ENCODE measurements around the gene EHD1. TPM values are rescaled to one million over a fixed set of nuclear protein-coding genes. Genes with fewer than 3 reads are reported as not detected.

EHD1 gene
- total RNA-seq, 1 donor from 2014 or later, result 357 TPM

DNA sequence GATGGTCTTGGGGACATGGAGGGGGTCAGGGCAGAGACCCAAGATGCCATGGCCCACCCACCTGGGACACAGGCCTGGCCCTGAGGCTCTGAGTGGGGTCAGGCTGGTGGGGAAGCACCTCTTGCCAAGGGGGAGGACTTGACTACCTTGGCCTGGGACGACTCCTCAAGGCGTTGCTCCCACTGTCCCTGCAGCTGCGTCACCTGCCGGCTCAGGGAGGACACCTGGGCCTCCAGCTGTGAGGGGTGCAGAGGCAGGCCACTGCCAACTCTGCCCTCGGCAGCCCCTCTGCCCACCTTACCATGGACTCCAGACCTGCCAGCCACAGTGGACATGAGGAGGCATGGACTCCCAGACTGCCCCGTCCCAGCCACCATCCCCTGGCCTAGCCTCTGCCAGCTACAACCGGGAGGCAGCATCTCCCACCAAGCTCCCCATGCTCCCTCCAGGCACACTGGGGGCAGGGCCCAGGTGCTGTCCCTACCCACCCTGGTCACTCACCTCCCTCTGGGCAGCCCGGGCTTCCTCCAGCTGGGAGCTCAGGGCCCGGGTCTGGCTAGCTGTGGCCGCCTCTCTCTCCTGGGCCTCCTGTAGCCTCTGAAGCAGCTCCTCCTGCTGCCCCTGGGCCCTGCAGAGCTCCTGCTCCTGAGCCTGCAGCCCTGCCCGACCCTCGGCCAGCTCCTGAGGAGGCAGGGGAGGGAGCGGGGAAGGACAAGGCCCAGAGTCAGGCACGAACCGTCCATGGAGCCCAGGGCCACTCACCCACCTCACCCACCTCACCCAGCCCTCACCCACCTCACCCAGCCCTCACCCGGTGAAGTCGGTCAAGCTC lies 42.6 kb downstream of the EHD1 start:
- no peak for ATAC-seq (ENCODE audit: low read depth)
- Mint-ChIP-seq H3K4me3 (no peak overlapping the region), H3K4me1 (no peaks in the 10 kb centered on the region), H3K9me3 (no peaks in the 10 kb centered on the region), H3K27me3 (no peaks in the 10 kb centered on the region), H3K36me3 (ENCODE audit: low read depth) (peaks cover 14% of the 10 kb centered on the region), H3K27ac (no peak overlapping the region)
- CTCF ChIA-PET, result no interaction called here
- POLR2A ChIA-PET, result interaction anchor here (0.6 kb wide), 1 partner anchor 494 kb away, joined by 13 read pairs; no protein-coding TSS in a partner anchor
- DNase-seq, result no peak
- intact Hi-C loops (cut with micrococcal nuclease), result no loop called here
- TF ChIP-seq CTCF (IDR thresholded peaks at IDR 0.05), result no peak

DNA sequence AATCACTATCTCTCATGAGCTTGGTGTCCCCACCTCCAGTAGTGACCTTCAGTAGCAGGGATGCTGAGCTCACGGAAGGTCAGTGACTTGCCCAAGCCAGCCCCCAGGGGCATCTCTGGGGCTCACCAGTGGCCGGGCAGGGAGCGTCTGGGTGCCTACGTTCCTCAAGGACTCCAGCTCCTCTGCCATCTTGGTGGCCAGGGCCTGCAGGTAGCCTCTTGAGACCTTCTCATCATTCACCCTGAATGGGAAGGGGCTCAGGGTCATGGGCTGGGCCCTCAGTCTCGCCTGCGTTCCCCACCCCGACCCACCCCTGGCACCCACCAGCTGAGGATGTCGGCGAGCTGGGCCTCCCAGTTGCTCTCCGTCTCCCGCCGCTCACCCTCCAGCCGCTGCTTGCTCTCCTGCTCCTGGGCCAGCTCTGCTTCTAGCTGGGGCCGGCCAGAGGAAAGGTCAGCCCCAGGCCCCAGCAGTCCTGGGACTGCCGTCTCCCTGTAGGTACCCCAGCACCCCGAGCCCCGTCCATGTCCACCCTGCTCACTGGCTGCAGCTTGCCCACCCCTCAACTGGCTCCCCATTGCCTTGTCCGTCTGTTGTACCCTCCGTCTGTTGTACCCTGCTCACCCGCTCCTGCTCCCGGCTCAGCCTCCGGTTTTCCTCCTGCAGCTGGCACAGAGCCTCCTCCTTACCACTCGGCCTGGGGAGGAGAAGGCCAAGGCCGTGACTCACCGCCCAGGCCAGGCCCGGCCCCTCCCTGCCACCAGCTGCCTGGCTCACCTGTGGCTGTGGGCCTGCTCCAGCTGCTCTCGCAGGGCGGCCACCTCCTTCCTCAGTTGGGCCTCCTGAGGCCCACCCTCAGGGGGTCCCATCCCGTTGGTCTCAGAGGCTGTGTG lies 43.5 kb downstream of the EHD1 start:
- CTCF ChIA-PET, result no interaction called here
- Mint-ChIP-seq H3K27me3 (no peaks in the 10 kb centered on the region), H3K27ac (no peak overlapping the region)

DNA sequence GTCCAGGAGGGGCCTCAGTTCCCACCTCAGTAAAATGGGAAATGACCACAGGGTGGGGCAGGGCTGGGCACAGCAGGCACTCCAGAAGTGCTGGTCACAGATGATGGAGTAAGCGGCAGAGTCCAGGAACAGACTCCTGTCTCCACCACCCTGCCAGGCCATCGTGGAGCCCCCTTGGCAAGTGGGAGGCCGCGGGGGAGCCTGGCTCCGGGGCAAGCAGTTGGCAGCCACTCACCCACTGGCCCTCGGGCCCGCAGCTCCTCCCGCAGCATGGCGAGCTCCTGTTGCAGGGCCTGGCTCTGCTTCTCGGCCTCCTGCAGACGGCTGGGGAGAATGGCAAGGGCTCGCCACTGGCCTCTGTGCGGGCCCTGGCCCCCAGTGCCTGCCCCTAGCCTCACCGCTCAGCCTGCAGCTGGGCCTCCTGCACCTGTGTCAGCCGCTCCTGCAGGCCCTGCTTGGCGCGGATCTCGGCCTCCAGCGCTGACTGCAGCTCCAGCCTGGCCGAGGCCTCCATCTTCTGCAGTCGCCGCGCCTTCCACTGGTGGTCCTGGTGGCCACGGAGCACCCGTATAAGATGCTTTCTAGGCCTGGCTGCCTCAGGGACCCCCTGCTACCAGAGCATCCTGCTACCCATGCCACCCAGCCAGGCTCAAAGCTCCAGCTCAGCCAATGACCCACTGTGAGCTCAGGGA lies 44.2 kb downstream of the EHD1 start:
- TF ChIP-seq CTCF (IDR thresholded peaks at IDR 0.05), result no peak
- H3K27ac Mint-ChIP-seq, result no peak overlapping the region
- ATAC-seq (ENCODE audit: low read depth), result no peak
- no peaks in the 10 kb centered on the region for H3K9me3 Mint-ChIP-seq
- no peak for DNase-seq
- H3K27me3 Mint-ChIP-seq, result no peaks in the 10 kb centered on the region
- H3K36me3 Mint-ChIP-seq (ENCODE audit: low read depth), result peaks cover 9% of the 10 kb centered on the region
- intact Hi-C loops (cut with micrococcal nuclease), result no loop called here
- POLR2A ChIA-PET, result interaction anchor here (0.9 kb wide), 1 partner anchor 181 kb away, joined by 5 read pairs; no protein-coding TSS in a partner anchor
- CTCF ChIA-PET, result no interaction called here
- H3K4me1 Mint-ChIP-seq, result no peaks in the 10 kb centered on the region
- H3K4me3 Mint-ChIP-seq, result no peak overlapping the region

More for the DNA sequence above, 43.5 kb downstream of the EHD1 start:
- H3K36me3 Mint-ChIP-seq (ENCODE audit: low read depth), result peaks cover 14% of the 10 kb centered on the region
- POLR2A ChIA-PET, result interaction anchor here (0.9 kb wide), 1 partner anchor 180 kb away, joined by 5 read pairs; no protein-coding TSS in a partner anchor
- DNase-seq (no peak), ATAC-seq (ENCODE audit: low read depth) (no peak)
- H3K4me1 Mint-ChIP-seq, result no peaks in the 10 kb centered on the region
- H3K4me3 Mint-ChIP-seq, result no peak overlapping the region
- no peak for TF ChIP-seq CTCF (IDR thresholded peaks at IDR 0.05)
- intact Hi-C loops (cut with micrococcal nuclease), result no loop called here
- no peaks in the 10 kb centered on the region for H3K9me3 Mint-ChIP-seq

DNA sequence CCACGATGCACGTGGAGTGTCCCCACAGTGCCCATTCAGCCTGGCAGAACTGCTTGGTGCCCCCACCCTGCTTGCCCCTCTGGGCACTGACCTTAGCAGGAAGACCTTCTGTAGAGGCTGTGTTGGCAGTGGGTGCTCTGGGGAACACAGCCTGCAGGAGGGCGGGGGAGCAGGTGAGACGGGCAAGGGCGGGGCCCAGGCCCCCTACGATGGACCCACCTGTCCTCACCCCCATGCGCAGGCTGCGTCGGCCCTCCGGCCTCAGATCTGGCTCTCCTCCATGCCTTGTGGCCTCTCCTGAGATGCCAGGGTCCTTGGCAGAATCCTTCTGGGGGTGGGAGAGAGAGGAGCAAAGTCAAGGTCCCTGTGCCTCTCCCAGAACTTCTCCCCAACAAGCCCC lies 44.9 kb downstream of the EHD1 start:
- peaks cover 9% of the 10 kb centered on the region for H3K36me3 Mint-ChIP-seq (ENCODE audit: low read depth)
- no peak overlapping the region for H3K27ac Mint-ChIP-seq
- ChIA-PET POLR2A (interaction anchor here (0.9 kb wide), 1 partner anchor 182 kb away, joined by 5 read pairs; no protein-coding TSS in a partner anchor), CTCF (no interaction called here)
- DNase-seq (no peak), ATAC-seq (ENCODE audit: low read depth) (no peak)
- intact Hi-C loops (cut with micrococcal nuclease), result no loop called here
- H3K9me3 Mint-ChIP-seq, result no peaks in the 10 kb centered on the region
- no peak overlapping the region for H3K4me3 Mint-ChIP-seq
- H3K27me3 Mint-ChIP-seq, result no peaks in the 10 kb centered on the region
- H3K4me1 Mint-ChIP-seq, result peaks cover 2% of the 10 kb centered on the region
- no peak for TF ChIP-seq CTCF (IDR thresholded peaks at IDR 0.05)
